Measurements from ENCODE around the gene EDARADD. TPM values are rescaled to one million over a fixed set of nuclear protein-coding genes. Genes with fewer than 3 reads are reported as not detected.

The EDARADD gene
- total and polyA plus RNA-seq, 4 donors = 0.13 to 0.67 (median 0.26) TPM

GRCh38 chr1:236465231-236465958, 71.3 kb downstream of the EDARADD start:
- TF ChIP-seq RXRA (IDR thresholded peaks at IDR 0.05) (no peak), FOXA1 (IDR thresholded peaks at IDR 0.05) (no peak), EGR1 (IDR thresholded peaks at IDR 0.05; ENCODE audit: low read depth in 2 of 2) (no peak), GABPA (IDR thresholded peaks at IDR 0.05 in 1 of 2, conservative IDR thresholded peaks at IDR 0.05 in 1 of 2) (no peak), HNF4G (IDR thresholded peaks at IDR 0.05) (no peak), FOXA2 (IDR thresholded peaks at IDR 0.05) (no peak)
- TF ChIP-seq, protein P1, sequence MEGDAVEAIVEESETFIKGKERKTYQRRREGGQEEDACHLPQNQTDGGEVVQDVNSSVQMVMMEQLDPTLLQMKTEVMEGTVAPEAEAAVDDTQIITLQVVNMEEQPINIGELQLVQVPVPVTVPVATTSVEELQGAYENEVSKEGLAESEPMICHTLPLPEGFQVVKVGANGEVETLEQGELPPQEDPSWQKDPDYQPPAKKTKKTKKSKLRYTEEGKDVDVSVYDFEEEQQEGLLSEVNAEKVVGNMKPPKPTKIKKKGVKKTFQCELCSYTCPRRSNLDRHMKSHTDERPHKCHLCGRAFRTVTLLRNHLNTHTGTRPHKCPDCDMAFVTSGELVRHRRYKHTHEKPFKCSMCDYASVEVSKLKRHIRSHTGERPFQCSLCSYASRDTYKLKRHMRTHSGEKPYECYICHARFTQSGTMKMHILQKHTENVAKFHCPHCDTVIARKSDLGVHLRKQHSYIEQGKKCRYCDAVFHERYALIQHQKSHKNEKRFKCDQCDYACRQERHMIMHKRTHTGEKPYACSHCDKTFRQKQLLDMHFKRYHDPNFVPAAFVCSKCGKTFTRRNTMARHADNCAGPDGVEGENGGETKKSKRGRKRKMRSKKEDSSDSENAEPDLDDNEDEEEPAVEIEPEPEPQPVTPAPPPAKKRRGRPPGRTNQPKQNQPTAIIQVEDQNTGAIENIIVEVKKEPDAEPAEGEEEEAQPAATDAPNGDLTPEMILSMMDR (IDR thresholded peaks at IDR 0.05; ENCODE audit: low read depth, low read length, missing input control) = no peak
- TF ChIP-seq, protein P2, sequence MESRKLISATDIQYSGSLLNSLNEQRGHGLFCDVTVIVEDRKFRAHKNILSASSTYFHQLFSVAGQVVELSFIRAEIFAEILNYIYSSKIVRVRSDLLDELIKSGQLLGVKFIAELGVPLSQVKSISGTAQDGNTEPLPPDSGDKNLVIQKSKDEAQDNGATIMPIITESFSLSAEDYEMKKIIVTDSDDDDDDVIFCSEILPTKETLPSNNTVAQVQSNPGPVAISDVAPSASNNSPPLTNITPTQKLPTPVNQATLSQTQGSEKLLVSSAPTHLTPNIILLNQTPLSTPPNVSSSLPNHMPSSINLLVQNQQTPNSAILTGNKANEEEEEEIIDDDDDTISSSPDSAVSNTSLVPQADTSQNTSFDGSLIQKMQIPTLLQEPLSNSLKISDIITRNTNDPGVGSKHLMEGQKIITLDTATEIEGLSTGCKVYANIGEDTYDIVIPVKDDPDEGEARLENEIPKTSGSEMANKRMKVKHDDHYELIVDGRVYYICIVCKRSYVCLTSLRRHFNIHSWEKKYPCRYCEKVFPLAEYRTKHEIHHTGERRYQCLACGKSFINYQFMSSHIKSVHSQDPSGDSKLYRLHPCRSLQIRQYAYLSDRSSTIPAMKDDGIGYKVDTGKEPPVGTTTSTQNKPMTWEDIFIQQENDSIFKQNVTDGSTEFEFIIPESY (IDR thresholded peaks at IDR 0.05) = no peak
- H3K27me3 ChIP-seq (ENCODE audit: control insufficient read depth in 4 of 4, insufficient read depth in 4 of 4, low read length in 3 of 4) = no peaks in the 10 kb centered on the region
- no peaks in the 10 kb centered on the region for H3K4me1 ChIP-seq (ENCODE audit: control insufficient read depth in 4 of 4, insufficient read depth in 4 of 4, low read length in 3 of 4)
- no peaks in the 10 kb centered on the region for H3K9me3 ChIP-seq (ENCODE audit: control insufficient read depth in 4 of 4, low read length in 3 of 4)
- H3K27ac ChIP-seq (ENCODE audit: low read depth in 1 of 2, low read length in 2 of 2) = no peak overlapping the region
- no peak for DNase-seq (ENCODE audit: low spot score)
- H3K36me3 ChIP-seq (ENCODE audit: control insufficient read depth in 4 of 4, insufficient read depth in 3 of 4, low read depth in 1 of 4, low read length in 3 of 4) = no peaks in the 10 kb centered on the region
- H3K9ac ChIP-seq (ENCODE audit: low read depth in 1 of 2, low read length in 2 of 2) = no peak overlapping the region
- H3K4me3 ChIP-seq (ENCODE audit: low read depth in 1 of 3, low read length in 3 of 3) = no peak overlapping the region
- 79% methylated on average over 9 of the region's 9 CpGs for WGBS

GRCh38 chr1:236465959-236466303, 71.8 kb downstream of the EDARADD start:
- Histone ChIP-seq H3K9me3 (ENCODE audit: control insufficient read depth in 4 of 4, low read length in 3 of 4) (no peaks in the 10 kb centered on the region), H3K9ac (ENCODE audit: low read depth in 1 of 2, low read length in 2 of 2) (no peak overlapping the region), H3K4me3 (ENCODE audit: low read depth in 1 of 3, low read length in 3 of 3) (no peak overlapping the region), H3K27me3 (ENCODE audit: control insufficient read depth in 4 of 4, insufficient read depth in 4 of 4, low read length in 3 of 4) (no peaks in the 10 kb centered on the region), H3K4me1 (ENCODE audit: control insufficient read depth in 4 of 4, insufficient read depth in 4 of 4, low read length in 3 of 4) (no peaks in the 10 kb centered on the region), H3K27ac (ENCODE audit: low read depth in 1 of 2, low read length in 2 of 2) (no peak overlapping the region), H3K36me3 (ENCODE audit: control insufficient read depth in 4 of 4, insufficient read depth in 3 of 4, low read depth in 1 of 4, low read length in 3 of 4) (no peaks in the 10 kb centered on the region)
- TF ChIP-seq HNF4G (IDR thresholded peaks at IDR 0.05) (no peak), FOXA1 (IDR thresholded peaks at IDR 0.05) (no peak), GABPA (IDR thresholded peaks at IDR 0.05 in 1 of 2, conservative IDR thresholded peaks at IDR 0.05 in 1 of 2) (no peak), SP1 (IDR thresholded peaks at IDR 0.05) (no peak), TAF1 (conservative IDR thresholded peaks at IDR 0.05) (no peak), YY1 (IDR thresholded peaks at IDR 0.05) (no peak), JUND (IDR thresholded peaks at IDR 0.05) (no peak), MAX (IDR thresholded peaks at IDR 0.05) (no peak), RXRA (IDR thresholded peaks at IDR 0.05) (no peak), RAD21 (IDR thresholded peaks at IDR 0.05) (no peak), NR2F2 (IDR thresholded peaks at IDR 0.05) (no peak), HNF4A (conservative IDR thresholded peaks at IDR 0.05) (no peak), FOXA2 (IDR thresholded peaks at IDR 0.05) (no peak), EGR1 (IDR thresholded peaks at IDR 0.05; ENCODE audit: low read depth in 2 of 2) (no peak)
- TF ChIP-seq, protein P1 (IDR thresholded peaks at IDR 0.05; ENCODE audit: low read depth, low read length, missing input control) = no peak
- TF ChIP-seq, protein P3, sequence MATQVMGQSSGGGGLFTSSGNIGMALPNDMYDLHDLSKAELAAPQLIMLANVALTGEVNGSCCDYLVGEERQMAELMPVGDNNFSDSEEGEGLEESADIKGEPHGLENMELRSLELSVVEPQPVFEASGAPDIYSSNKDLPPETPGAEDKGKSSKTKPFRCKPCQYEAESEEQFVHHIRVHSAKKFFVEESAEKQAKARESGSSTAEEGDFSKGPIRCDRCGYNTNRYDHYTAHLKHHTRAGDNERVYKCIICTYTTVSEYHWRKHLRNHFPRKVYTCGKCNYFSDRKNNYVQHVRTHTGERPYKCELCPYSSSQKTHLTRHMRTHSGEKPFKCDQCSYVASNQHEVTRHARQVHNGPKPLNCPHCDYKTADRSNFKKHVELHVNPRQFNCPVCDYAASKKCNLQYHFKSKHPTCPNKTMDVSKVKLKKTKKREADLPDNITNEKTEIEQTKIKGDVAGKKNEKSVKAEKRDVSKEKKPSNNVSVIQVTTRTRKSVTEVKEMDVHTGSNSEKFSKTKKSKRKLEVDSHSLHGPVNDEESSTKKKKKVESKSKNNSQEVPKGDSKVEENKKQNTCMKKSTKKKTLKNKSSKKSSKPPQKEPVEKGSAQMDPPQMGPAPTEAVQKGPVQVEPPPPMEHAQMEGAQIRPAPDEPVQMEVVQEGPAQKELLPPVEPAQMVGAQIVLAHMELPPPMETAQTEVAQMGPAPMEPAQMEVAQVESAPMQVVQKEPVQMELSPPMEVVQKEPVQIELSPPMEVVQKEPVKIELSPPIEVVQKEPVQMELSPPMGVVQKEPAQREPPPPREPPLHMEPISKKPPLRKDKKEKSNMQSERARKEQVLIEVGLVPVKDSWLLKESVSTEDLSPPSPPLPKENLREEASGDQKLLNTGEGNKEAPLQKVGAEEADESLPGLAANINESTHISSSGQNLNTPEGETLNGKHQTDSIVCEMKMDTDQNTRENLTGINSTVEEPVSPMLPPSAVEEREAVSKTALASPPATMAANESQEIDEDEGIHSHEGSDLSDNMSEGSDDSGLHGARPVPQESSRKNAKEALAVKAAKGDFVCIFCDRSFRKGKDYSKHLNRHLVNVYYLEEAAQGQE (IDR thresholded peaks at IDR 0.05) = no peak
- TF ChIP-seq, protein P2 (IDR thresholded peaks at IDR 0.05) = no peak
- TF ChIP-seq, protein P4, sequence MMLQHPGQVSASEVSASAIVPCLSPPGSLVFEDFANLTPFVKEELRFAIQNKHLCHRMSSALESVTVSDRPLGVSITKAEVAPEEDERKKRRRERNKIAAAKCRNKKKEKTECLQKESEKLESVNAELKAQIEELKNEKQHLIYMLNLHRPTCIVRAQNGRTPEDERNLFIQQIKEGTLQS (IDR thresholded peaks at IDR 0.05) = no peak
- 81% methylated on average over 5 of the region's 5 CpGs for WGBS
- DNase-seq (ENCODE audit: low spot score) = no peak

Data from liver (tissue), 9 donors.